ENCODE measurements around the gene APOL6. TPM values are rescaled to one million over a fixed set of nuclear protein-coding genes. Genes with fewer than 3 reads are reported as not detected.
A peak's percentile ranks its signal among the peaks of the same experiment; 100 is the strongest.

Gene APOL6
- total RNA-seq, 2 donors from 2014 or later: 15.3 to 26.5 TPM

GRCh38 chr22:35601743-35602615 lies 46.3 kb upstream of the APOL6 start:
- Histone ChIP-seq H3K36me3 (no peaks in the 10 kb centered on the region), H3K4me3 (no peak overlapping the region), H3K27me3 (replicated peaks; ENCODE audit: insufficient read depth) (no peaks in the 10 kb centered on the region), H3K27ac (no peak overlapping the region), H3K9me3 (no peaks in the 10 kb centered on the region), H3K4me1 (ENCODE audit: control insufficient read depth in 1 of 2, low read depth in 2 of 2) (peaks cover 11 to 12% of the 10 kb centered on the region in 2 donors)
- ATAC-seq (ENCODE audit: insufficient number of reproducible peaks, low FRiP score, low read depth): no peak
- no peak for DNase-seq (ENCODE audit: low spot score)
- no peak for TF ChIP-seq CTCF (IDR thresholded peaks at IDR 0.05)

GRCh38 chr22:35604621-35605368 lies 43.5 kb upstream of the APOL6 start:
- DNase-seq (ENCODE audit: low spot score) (no peak), ATAC-seq (ENCODE audit: insufficient number of reproducible peaks, low FRiP score, low read depth) (no peak)
- peaks cover 11 to 12% of the 10 kb centered on the region in 2 donors for H3K4me1 ChIP-seq (ENCODE audit: control insufficient read depth in 1 of 2, low read depth in 2 of 2)
- no peaks in the 10 kb centered on the region for H3K36me3 ChIP-seq
- H3K27ac ChIP-seq: no peak overlapping the region
- no peaks in the 10 kb centered on the region for H3K9me3 ChIP-seq
- no peaks in the 10 kb centered on the region for H3K27me3 ChIP-seq (replicated peaks; ENCODE audit: insufficient read depth)
- H3K4me3 ChIP-seq: no peak overlapping the region
- no peak for TF ChIP-seq CTCF (IDR thresholded peaks at IDR 0.05)

- Histone ChIP-seq H3K4me3 (no peak overlapping the region), H3K9me3 (no peaks in the 10 kb centered on the region), H3K27me3 (replicated peaks; ENCODE audit: insufficient read depth) (no peaks in the 10 kb centered on the region), H3K36me3 (no peaks in the 10 kb centered on the region), H3K4me1 (ENCODE audit: control insufficient read depth in 1 of 2, low read depth in 2 of 2) (peaks cover 11 to 12% of the 10 kb centered on the region in 2 donors), H3K27ac (no peak overlapping the region)
- no peak for DNase-seq (ENCODE audit: low spot score)
- ATAC-seq (ENCODE audit: insufficient number of reproducible peaks, low FRiP score, low read depth): no peak
- no peak for TF ChIP-seq CTCF (IDR thresholded peaks at IDR 0.05)
These were observed 42.9 kb upstream of the APOL6 start for GRCh38 chr22:35605369-35605680.

GRCh38 chr22:35605851-35606481 lies 42.3 kb upstream of the APOL6 start:
- TF ChIP-seq CTCF (IDR thresholded peaks at IDR 0.05): no peak
- Histone ChIP-seq H3K27ac (peak overlapping the region in 1 of 2 donors; percentile 3), H3K4me1 (ENCODE audit: control insufficient read depth in 1 of 2, low read depth in 2 of 2) (peaks cover 11 to 12% of the 10 kb centered on the region in 2 donors), H3K4me3 (no peak overlapping the region), H3K36me3 (no peaks in the 10 kb centered on the region), H3K9me3 (no peaks in the 10 kb centered on the region), H3K27me3 (replicated peaks; ENCODE audit: insufficient read depth) (no peaks in the 10 kb centered on the region)
- no peak for ATAC-seq (ENCODE audit: insufficient number of reproducible peaks, low FRiP score, low read depth)
- DNase-seq (ENCODE audit: low spot score): no peak

GRCh38 chr22:35606916-35607315 lies 41.3 kb upstream of the APOL6 start:
- no peaks in the 10 kb centered on the region for H3K9me3 ChIP-seq
- no peak for TF ChIP-seq CTCF (IDR thresholded peaks at IDR 0.05)
- no peak overlapping the region for H3K27ac ChIP-seq
- H3K27me3 ChIP-seq (replicated peaks; ENCODE audit: insufficient read depth): no peaks in the 10 kb centered on the region
- H3K4me3 ChIP-seq: no peak overlapping the region
- no peak for DNase-seq (ENCODE audit: low spot score)
- peaks cover 11 to 12% of the 10 kb centered on the region in 2 donors for H3K4me1 ChIP-seq (ENCODE audit: control insufficient read depth in 1 of 2, low read depth in 2 of 2)
- no peaks in the 10 kb centered on the region for H3K36me3 ChIP-seq
- ATAC-seq (ENCODE audit: insufficient number of reproducible peaks, low FRiP score, low read depth): no peak
